Measurements from ENCODE around the gene ZFTA. TPM values are rescaled to one million over a fixed set of nuclear protein-coding genes. Genes with fewer than 3 reads are reported as not detected.

The ZFTA gene
- 10 to 100 TPM in 1 of 3 donors, 1 to 10 TPM in 2; 4.8 to 27.1 (median 5.4) TPM for total RNA-seq
- long read RNA-seq, donor 1, full-length matches to known transcripts, result 5 of 30 reads
- long read RNA-seq, donor 1, partial matches to known transcripts, result 2 of 30 reads
- long read RNA-seq, donor 1, other reads (novel, unspliced or antisense), result 23 of 30 reads
- long read RNA-seq, donor 2, result 0 reads

- TF ChIP-seq CTCF (IDR thresholded peaks at IDR 0.05), result peak; percentile 82
- intact Hi-C loops (cut with DNase I, micrococcal nuclease), result no loop called here
- Histone ChIP-seq H3K36me3 (ENCODE audit: low read depth) (no peaks in the 10 kb centered on the region), H3K4me1 (ENCODE audit: low read depth) (peaks cover 32% of the 10 kb centered on the region), H3K9me3 (no peaks in the 10 kb centered on the region), H3K4me3 (peak within 1 kb of the TSS; percentile 38)
- ATAC-seq, result peak; percentile 52
- DNase-seq, result peak; percentile 72 to 74 (median 73)
Measured at GRCh38 chr11:63768237-63769041, at the start of gene ZFTA. TSS of gene ZFTA (minus strand) at chr11:63768775. CDS start at chr11:63768622, 153 bp downstream.

- H3K36me3 ChIP-seq (ENCODE audit: low read depth), result no peaks in the 10 kb centered on the region
- no peak overlapping the region for H3K4me3 ChIP-seq
- peaks cover 7% of the 10 kb centered on the region for H3K4me1 ChIP-seq (ENCODE audit: low read depth)
- DNase-seq, result no peak
- TF ChIP-seq CTCF (IDR thresholded peaks at IDR 0.05), result no peak
- no peaks in the 10 kb centered on the region for H3K9me3 ChIP-seq
- no peak for ATAC-seq
- intact Hi-C loops (cut with DNase I, micrococcal nuclease), result no loop called here
Measured at GRCh38 chr11:63817758-63818498, 49.4 kb upstream of the ZFTA start.

GRCh38 chr11:63816732-63817131, 48.2 kb upstream of the ZFTA start:
- Histone ChIP-seq H3K36me3 (ENCODE audit: low read depth) (no peaks in the 10 kb centered on the region), H3K4me3 (no peak overlapping the region), H3K9me3 (no peaks in the 10 kb centered on the region), H3K4me1 (ENCODE audit: low read depth) (peaks cover 11% of the 10 kb centered on the region)
- no peak for ATAC-seq
- intact Hi-C loops (cut with DNase I, micrococcal nuclease), result no loop called here
- TF ChIP-seq CTCF (IDR thresholded peaks at IDR 0.05), result no peak
- no peak for DNase-seq

GRCh38 chr11:63816166-63816565, 47.6 kb upstream of the ZFTA start:
- intact Hi-C loops (cut with DNase I, micrococcal nuclease), result no loop called here
- Histone ChIP-seq H3K4me1 (ENCODE audit: low read depth) (peaks cover 11% of the 10 kb centered on the region), H3K9me3 (no peaks in the 10 kb centered on the region), H3K4me3 (no peak overlapping the region), H3K36me3 (ENCODE audit: low read depth) (no peaks in the 10 kb centered on the region)
- DNase-seq (no peak), ATAC-seq (no peak)
- no peak for TF ChIP-seq CTCF (IDR thresholded peaks at IDR 0.05)

- intact Hi-C loops (cut with DNase I, micrococcal nuclease), result no loop called here
- Histone ChIP-seq H3K4me1 (ENCODE audit: low read depth) (peaks cover 11% of the 10 kb centered on the region), H3K36me3 (ENCODE audit: low read depth) (no peaks in the 10 kb centered on the region), H3K4me3 (peak overlapping the region; percentile 59), H3K9me3 (no peaks in the 10 kb centered on the region)
- ATAC-seq (peak; percentile 3), DNase-seq (no peak)
- TF ChIP-seq CTCF (IDR thresholded peaks at IDR 0.05), result no peak
Measured at GRCh38 chr11:63814383-63814736, 45.8 kb upstream of the ZFTA start.

Measured in mucosa of descending colon (tissue), 3 donors.